Esophagus muscularis mucosa (tissue), 3 donors: ENCODE results near the gene SCN11A.

ENCODE experiments used
- CTCF ChIP-seq, 3 experiments: fragments of 200-600 bp in 2 of 3; fragments of 450-650 bp in 1 of 3; sonication (generic) in 2 of 3; IDR thresholded peaks; one replicate each; pipeline ENCODE4 v1.5.1; 2017 to 2019; ENCODE audit warnings: antibody characterized with exemption in 3 of 3, mild to moderate bottlenecking in 2 of 3, moderate library complexity in 1 of 3
- POLR2A ChIP-seq: fragments of 450-650 bp; IDR thresholded peaks from one replicate; pipeline ENCODE4 v1.6.1; 2017; ENCODE audit warnings: antibody characterized with exemption, moderate library complexity, mild to moderate bottlenecking, low read depth

- TF ChIP-seq CTCF (IDR thresholded peaks at IDR 0.05) (no peak), POLR2A (no peak)
Observed at GRCh38 chr3:39062180-39062579, 10.4 kb upstream of the SCN11A start.
